GM18520 (cell line): Measurements from ENCODE around the gene CHKB.
"Not testable (repeated sequence)": the region's sequence is repeated elsewhere in the genome, so short reads cannot be mapped to it uniquely, and the experiment has no call there.

Experiments
- ATAC-seq: cut with Tn5 transposase; IDR thresholded peaks from one replicate; pipeline ENCODE4 v1.9.1; 2021; ENCODE audit not compliant: unreplicated experiment

Gene CHKB

DNA sequence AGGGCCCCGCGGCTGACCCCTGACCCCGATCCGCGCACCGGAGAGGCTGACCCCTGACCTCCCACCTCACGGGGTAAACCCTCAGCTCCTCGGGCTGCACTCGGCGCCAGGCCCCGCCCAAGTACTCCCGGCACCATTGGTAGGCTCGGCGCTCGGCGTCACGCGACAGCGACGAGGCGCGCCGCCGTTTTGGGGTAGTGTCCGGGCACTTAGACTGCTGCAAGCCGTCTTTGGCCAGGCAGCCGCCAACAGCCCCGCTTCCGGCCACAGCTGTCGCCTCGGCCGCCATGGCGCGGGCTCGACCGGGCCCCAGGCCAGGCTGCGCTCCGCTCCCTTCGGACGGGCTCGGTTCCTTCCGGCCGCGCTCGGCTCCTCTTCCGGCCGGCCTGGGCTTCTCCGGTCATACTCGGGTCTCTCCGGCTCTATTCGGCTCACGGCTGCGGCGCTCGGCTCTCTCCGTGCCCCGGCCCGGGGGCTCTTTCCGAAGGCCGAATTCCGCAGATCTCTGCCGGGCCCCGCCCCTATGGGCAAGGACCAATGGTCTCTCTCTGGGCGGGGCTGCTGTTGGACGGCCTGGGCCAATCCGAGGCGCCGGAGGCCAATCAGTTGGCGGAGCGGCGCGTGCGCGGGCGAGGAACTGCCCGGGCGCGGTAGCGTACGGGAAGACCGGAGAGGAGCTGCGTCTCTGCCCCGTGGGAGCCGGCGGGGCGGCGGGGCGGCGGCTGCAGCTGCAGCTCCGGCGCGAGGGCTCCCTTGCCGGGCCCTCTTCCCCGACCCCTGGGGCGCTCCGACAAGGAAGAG is at the start of gene CHKB:
TSS of gene CHKB (minus strand) at position 357 of the 801 bp plus-strand sequence. CDS start at position 289, 68 bp downstream.
- ATAC-seq = peak; percentile 91

- no peak for ATAC-seq
These were observed 47.7 kb upstream of the CHKB start for GRCh38 chr22:50630376-50630775.

GRCh38 chr22:50628543-50629134 is 46.0 kb upstream of the CHKB start:
- ATAC-seq = no peak

DNA sequence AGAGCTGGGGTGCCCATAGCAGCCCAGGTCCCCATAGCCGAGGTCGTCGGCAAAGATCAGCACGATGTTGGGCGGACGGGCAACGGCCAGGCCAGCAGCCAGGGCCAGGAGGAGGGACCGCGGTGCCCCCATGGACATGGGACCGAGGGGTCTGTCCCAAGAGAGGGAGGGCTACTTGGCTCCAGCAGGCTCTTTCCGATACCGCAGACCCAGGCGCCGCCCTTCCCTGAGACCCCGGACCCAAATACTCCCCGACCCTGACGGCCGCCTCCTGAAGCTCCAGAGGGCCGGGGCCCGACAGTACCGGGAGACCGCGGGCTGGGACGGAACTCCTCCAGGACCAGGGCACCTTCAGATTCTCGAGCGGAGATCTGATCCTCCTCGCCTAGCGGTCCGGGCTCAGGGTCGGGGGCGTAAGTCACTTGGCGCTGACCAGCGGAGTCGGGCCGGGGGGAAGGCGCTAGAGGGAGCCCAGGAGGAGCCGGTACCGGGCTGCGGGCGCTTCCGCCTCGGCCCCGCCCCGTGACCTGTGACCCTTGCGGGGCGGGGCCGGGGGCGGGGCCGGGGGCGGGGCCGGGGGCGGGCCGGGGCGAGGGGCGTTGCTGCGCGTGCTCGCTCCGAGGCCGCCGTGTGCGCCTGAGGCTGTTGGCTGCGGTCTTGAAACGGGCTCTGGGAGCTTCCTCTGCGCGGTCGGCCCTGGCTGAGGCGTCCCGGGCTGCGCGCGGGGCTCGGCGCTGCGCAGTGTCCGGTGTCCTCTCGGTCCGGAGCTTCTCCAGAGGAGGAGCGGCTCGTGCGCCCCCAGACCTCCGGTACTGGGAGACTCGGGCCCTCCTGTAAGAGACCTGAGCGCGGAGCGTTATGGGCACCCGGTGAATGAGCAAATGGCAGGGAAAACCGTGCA is 45.2 kb upstream of the CHKB start, which contains the start of gene ARSA:
TSS of gene ARSA (minus strand) at position 511 of the 901 bp plus-strand sequence. CDS start at position 138, 373 bp downstream.
- peak; percentile 57 for ATAC-seq

DNA sequence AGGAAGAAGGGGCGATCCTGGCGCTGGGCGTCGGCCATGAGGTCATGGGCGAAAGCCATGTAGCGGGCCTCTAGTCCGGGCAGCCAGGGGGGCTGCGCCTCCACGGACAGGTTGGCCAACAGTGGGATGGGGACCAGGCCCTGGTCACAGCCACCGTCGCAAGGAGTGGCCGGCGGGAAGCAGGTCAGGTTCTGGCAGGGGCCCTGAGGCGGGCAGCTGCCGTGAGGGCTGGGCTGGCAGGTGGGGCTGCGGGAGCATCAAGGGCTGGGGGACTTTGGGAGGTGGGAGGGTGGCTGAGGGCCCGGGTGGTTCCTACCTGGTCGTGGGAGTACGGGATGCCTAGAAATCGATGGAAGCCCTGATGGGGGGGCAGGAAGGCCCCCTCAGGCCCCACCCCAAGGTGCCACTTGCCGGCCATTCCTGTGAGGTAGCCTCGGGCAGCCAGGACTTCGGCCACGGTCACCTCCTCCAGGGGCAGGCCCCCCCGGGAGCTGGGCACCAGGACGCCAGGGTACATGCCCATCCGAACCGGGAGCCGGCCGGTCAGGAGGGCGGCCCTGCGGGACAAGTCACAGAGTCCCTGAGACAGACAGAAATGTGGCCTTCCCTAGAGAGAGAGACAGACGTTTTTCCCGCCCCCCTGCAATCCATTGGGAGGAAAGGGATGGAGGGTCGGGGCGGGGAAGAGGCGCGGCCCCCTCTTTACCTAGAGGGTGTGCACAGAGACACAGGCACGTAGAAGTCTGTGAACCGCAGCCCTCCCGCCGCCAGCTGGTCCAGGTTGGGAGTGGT is 44.4 kb upstream of the CHKB start:
- no peak for ATAC-seq

DNA sequence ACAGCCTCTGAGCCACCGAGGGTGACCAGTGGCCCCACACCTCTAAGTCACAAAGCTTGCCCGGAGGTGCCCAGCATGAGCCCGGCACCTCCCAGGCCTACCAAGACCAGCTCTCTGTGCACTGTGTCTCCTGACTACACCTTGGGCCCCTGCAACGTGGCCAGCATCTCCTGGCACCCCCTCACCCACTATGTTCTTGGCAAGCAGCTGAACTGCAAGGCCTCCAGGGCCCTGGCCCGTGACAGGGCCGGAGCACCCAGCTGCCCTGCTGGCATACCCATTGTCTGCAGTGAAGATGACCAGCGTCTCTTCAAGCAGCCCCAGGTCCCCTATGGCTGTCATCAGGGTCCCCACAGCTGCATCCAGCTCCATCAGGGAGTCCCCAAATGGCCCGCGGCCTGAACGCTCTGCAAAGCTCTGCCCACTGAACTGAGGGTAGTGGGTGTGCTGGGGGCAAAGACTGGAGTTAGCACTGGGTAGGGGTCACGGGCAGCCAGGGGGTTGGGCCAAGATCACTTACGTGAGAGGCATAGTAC is 43.7 kb upstream of the CHKB start:
- ATAC-seq = no peak

DNA sequence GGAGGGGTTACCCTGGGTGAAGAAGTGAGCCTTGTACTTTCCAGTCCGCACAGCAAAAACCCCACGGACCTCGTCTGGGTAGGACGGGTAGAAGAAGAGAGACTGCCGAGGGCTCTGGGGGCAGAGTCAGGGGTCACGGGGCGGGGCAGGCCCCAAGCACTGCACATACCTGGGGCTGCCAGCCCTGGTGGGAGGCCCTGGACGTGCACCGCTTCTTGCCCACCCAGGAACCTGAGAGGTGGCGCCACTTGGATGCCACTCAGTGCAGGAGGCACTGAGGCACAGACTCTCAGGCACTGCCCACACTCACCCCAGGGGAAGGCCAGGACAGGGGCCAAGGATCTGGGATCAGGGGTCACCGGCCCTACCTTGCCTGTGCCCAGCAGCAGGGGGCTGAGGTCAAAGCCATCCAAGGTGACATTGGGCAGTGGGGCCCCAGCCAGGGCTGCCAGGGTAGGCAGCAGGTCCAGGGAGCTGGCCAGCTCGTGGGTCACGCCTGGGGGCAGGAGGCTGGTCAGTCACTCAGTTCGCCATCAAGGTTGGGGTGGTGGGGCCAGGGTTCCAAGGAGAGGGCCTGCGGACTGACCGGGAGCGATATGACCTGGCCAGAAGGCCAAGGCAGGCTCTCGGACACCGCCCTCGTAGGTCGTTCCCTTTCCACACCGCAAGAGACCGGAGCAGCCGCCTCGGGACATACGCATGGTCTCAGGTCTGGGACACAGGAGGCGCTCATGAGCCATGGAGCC is 43.1 kb upstream of the CHKB start:
- no peak for ATAC-seq

GRCh38 chr22:50625131-50625567 is 42.5 kb upstream of the CHKB start:
- ATAC-seq = no peak

DNA sequence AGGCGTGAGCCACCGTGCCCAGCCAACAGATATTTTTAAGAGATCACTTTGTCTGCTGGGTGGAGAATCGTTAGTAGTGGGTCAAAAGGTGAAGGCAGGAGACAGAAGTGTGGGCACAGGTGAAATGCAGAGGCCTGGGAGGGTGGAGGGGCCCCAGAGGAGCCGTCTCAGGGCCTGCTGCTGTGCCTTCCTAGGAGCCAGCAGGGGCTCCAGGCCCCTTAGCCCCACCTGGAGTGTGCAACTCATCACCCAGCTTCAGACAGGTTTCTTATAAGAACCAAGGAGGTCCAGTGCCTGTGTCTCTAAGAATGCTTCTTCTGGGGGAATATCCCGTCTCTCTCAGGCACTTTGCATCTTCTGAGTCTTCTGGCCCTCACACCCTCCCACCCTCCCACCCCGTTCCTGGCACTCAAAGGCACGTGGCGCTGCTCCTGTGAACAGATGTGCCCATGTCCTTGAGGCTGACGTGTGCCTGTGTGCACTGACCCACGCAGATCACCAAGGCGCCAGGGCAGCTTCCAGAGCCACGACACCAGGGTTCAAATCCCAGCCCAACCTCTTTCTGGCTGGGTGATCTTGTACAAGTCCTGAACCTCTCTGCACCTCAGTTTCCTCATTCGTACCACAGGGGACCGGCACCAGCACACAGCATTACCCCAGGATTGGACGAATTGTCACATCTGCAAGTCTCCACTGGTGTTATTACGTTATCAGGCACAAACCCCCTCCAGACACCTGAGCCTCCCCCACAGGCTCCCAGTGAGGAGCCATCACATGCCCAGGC is 41.9 kb upstream of the CHKB start:
- no peak for ATAC-seq

GRCh38 chr22:50622723-50623327 is 40.2 kb upstream of the CHKB start:
- ATAC-seq = no peak

GRCh38 chr22:50621948-50622722 is 39.5 kb upstream of the CHKB start:
- no peak for ATAC-seq

GRCh38 chr22:50621356-50621880 is 38.8 kb upstream of the CHKB start:
- ATAC-seq = peak; percentile 33

DNA sequence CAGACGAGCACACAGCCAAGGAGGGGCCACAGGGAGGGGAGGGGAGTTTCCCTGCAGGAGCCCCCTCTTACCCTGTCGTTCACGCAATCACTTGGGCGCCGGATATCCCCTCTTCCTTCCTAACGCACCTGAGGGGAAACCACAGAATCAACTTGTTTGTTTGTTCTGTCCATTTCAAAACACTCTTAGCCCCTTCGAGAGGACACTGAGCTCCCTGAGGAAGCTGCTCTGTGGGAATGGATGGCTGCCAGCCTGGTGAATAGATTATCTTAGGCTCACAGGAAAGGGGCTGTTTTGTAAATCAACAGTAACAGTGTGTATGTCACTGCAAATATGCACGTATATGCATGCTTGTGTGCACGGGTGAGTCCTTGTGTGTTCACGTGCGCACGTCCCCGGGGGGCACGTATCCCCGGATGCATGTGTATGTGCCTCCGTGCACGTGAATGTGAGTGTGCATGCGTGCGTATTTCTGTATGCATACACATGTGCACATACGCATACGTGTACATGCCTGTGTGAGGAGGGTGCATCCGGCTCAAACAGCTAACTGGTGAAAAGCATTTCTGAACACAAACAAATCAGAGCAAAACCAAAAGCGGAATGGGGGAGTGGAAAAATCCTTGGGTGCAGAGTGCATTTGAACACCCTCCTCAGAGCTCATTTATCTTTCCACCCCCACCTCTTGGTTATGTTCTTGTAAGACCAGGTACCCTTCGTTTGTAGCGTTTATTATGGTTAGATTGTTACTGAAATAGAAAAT is 38.1 kb upstream of the CHKB start:
- ATAC-seq = peak; percentile 21

DNA sequence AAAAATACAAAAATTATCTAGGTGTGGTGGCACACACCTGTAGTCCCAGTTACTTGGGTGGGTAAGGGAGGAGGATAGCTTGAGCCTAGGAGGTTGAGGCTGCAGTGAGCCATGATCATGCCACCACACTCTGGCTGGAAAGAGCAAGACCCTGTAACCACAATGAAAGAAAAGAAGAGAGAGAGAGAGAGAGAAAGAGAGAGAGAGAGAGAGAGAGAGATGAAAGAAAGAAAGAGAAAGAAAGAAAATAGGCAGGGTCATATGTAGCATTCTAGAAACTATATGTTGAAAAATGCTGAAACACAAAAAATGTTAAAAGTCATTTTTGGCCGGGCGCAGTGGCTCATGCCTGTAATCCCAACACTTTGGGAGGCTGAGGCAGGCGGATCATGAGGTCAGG is 31.6 kb upstream of the CHKB start:
- not testable (repeated sequence) for ATAC-seq

DNA sequence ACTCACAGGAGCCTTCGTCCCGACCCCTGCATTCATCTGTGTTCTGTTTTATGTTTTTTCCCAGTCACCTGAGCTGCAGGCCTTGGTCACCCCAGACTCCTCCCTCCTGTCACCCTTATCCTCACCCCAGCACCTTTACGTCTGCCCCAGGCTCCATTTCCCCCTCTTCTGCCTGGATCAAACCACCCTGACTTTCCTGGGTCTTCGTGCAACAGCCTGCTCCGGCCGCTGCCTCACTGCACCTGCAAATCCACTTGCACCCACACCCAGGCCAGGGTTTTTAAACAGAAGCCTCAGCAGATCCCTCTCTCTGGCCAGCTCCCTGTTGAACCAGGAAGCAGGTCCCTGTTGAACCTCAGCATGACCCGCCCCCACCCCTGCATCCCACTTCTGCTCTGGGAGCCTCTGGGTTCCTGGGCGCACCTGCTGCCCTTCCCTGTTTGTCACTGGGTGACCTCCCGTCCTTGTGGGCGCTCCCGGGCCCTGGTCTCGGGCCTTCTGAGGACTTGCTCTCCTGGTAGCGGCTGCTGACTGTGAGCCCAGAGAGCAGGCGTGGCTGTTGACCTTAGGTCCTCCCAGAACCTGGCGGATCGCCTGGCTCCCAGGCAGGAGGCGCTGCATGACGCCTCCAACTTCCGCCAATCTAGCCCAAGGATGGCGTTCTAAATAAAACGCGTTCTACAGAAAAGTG is 30.8 kb upstream of the CHKB start:
- no peak for ATAC-seq
